Astrocyte of the spinal cord (primary cell): ENCODE data around the gene DCANP1.

Experiments
- DNase-seq: peaks from one replicate; pipeline ENCODE4 v3.0.0; 2011; ENCODE audit warnings: low read depth, low spot score
- H3K4me3 ChIP-seq: 2 replicates; pipeline ENCODE4 v1.5.1; 2011; ENCODE audit warnings: low read depth, mild to moderate bottlenecking, low read length, moderate library complexity
- in situ Hi-C: cut with HindIII; loops from 2 replicates; pipeline ENCODE4 v1.10.0; 2017; ENCODE audit warnings: low sequenced_read_pairs
- TF ChIP-seq, protein P1 (sequence below): IDR thresholded peaks from 2 replicates; pipeline ENCODE4 v1.5.1; 2012; ENCODE audit warnings: low read depth, mild to moderate bottlenecking, low read length, inconsistent platforms

DCANP1 gene

DNA sequence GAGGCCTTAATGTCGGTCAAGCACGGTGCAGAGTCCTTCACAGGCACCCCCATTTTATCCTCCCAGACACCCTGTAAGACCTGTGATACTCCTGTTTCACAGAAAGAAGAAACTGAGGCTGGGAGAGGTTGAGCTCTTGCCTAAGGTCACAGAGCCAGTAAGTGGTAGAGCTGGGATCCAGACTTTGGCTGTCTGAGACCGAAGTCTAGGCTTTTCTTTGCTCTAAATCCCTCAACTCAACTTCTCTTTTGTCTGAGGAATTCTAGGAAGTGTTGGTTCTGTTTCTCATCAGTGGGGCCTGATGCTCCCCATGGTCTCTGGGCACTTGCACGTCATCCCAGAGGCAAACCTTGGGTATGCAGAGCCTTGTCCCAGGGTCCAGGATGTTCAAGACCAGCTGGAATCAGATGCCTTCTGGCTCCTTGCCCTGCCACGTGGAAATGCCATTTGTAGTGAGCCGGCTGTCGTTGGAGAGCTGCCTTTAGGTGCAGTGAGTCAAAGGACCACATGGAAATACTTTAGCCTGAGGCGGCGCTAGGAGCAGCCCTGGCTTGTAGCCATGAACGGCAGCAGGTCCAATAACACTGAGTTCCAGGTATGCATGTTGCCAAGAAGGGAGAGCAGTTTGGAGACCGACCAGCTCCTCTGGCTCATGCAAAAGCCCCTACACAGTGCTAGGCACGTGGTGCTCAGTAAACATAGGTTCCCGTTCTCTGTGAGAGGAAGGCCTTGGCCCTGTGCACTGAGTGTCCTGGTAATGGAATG, 9.2 kb downstream of the DCANP1 start:
- in situ Hi-C loops = no loop called here
- peak; percentile 87 for DNase-seq
- no peak overlapping the region for H3K4me3 ChIP-seq
- TF ChIP-seq, protein P1, sequence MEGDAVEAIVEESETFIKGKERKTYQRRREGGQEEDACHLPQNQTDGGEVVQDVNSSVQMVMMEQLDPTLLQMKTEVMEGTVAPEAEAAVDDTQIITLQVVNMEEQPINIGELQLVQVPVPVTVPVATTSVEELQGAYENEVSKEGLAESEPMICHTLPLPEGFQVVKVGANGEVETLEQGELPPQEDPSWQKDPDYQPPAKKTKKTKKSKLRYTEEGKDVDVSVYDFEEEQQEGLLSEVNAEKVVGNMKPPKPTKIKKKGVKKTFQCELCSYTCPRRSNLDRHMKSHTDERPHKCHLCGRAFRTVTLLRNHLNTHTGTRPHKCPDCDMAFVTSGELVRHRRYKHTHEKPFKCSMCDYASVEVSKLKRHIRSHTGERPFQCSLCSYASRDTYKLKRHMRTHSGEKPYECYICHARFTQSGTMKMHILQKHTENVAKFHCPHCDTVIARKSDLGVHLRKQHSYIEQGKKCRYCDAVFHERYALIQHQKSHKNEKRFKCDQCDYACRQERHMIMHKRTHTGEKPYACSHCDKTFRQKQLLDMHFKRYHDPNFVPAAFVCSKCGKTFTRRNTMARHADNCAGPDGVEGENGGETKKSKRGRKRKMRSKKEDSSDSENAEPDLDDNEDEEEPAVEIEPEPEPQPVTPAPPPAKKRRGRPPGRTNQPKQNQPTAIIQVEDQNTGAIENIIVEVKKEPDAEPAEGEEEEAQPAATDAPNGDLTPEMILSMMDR = peak; percentile 9

- peak; percentile 13 for DNase-seq
- in situ Hi-C loops = no loop called here
Observed at GRCh38 chr5:135437422-135437795, 9.7 kb downstream of the DCANP1 start.

DNA sequence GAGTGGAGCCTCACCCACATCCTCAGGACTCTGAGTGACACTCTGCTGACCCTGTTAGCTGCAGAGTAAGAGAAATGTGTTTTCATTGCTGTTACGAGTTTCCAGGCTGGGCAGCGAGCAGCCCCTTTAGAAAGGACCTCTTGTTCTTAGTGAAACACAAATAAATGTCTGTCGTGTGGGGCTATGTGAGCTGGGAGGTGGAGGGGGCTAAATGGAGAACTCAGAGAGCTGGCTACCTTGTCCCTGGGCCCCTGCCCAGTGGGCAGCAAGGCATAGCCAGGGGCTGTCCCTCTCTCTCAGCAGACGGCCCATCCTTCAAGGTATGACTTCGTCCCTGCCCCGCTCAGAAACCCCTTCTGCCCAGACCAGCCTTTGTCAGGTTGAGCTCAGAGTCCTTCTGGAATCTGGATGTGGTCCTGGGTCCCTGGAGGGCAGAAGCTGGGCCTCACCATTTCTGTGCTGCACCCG, 10.2 kb downstream of the DCANP1 start:
- DNase-seq = no peak
- in situ Hi-C loops = no loop called here
- no peak overlapping the region for H3K4me3 ChIP-seq

More at GRCh38 chr5:135437422-135437795, 9.7 kb downstream of the DCANP1 start:
- H3K4me3 ChIP-seq = no peak overlapping the region
- TF ChIP-seq, protein P1 = no peak

DNA sequence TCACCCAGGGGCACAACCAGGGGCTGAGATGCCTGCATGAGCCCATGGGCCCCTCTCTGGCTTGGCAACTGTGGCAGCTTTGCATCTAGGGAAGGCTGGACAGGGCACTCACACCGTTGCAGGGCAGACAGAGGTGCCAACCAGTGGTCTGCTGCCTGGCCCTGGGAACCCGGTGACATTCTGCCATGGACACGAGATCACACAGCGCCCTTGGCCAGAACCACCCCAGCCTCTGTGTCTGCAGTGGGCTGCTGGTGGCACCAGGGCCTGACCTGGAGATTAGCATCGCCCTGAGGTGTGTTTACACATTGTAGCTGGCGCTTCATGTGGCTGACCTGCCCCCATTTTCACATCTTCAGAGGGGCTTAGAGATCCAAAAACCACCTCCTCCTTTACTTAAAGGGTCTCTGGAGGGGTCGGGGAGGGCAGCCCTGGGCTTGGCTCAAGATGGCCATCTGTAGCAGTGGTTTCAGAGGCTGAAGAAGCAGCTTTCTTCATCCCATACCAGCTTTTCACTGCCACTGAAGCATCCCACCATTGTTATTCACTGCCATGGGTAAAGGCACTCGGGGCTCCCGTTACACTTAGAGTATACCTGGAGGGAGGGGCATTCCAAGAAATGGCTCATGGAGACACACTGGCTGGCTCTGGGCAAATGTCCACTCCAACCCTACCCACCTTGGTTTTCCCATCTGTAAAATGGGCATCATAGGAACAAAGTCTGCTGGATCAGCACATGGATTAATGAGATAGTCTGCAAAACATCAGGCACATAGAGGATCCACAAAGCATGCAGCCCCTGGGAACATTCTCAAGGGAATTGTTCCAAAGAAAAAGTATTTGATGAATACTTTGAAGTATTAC, 11.4 kb downstream of the DCANP1 start:
- no peak for DNase-seq
- TF ChIP-seq, protein P1 = no peak
- no peak overlapping the region for H3K4me3 ChIP-seq
- in situ Hi-C loops = no loop called here

More for the DNA sequence above, 10.2 kb downstream of the DCANP1 start:
- TF ChIP-seq, protein P1 = no peak

DNA sequence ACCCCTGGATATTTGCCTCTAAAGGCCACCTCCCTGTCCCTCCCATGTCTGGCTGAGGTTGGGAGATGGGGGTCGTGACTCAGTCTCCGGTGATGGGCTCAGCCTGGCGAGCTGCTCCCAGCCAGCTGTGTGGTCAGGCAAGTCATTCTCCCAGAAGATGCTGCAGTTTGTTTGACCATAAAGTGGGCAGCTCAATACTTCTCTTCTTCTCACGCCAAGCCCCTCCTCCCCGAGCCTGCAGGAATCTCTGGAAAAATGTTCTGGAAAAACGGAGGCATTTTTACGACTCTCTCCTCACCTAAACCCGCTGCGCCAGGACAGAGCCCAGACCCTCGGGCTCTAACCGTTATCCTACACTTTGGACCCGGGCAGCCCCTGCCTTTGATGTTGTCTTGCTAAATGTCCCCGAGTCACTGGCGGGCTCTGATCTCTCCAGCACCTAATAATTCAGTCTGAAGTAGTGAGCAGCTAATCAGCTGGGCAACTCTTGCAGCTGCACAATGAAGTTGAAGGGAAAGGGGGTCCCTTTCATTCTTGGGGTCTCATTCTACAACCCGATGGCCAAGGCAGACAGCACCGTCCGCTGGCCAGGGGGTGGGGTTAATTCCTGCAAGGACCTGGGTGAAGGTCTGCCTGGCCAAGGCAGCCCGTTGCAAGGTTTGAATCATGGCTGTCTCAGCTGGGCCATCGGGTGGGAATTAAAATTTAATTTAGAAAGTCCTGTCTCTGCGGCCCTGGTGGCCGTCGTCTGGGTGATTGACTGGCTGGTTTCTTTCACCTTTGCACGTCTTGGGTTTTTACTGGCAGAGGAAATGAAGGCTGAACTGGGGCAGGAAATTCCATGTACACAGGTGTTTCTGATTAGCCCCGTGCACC, 12.3 kb downstream of the DCANP1 start:
- in situ Hi-C loops = no loop called here
- no peak for DNase-seq
- no peak overlapping the region for H3K4me3 ChIP-seq
- TF ChIP-seq, protein P1 = no peak
